Tibial nerve (tissue), 4 donors: Measurements from ENCODE around the gene GMCL1.

ENCODE experiments used
- EP300 ChIP-seq, 2 donors: sonication (generic); formaldehyde crosslinking; IDR thresholded peaks; one replicate each; pipeline ENCODE4 v1.6.1; 2017; ENCODE audit warnings: antibody characterized with exemption in 2 of 2, mild to moderate bottlenecking in 1 of 2
- POLR2A ChIP-seq, 2 donors: fragments of 450-650 bp; IDR thresholded peaks; one replicate each; pipeline ENCODE4 v1.6.1; 2017; ENCODE audit warnings: antibody characterized with exemption in 2 of 2, mild to moderate bottlenecking in 2 of 2, moderate library complexity in 2 of 2
- TF ChIP-seq, protein P1 (sequence below), 5 experiments: fragments of 200-600 bp in 3 of 5; fragments of 450-650 bp in 2 of 5; sonication (generic) in 3 of 5; IDR thresholded peaks; one replicate each; pipeline ENCODE4 v1.5.1; 2016 to 2019; ENCODE audit warnings: antibody characterized with exemption in 5 of 5, mild to moderate bottlenecking in 3 of 5, moderate library complexity in 2 of 5

DNA sequence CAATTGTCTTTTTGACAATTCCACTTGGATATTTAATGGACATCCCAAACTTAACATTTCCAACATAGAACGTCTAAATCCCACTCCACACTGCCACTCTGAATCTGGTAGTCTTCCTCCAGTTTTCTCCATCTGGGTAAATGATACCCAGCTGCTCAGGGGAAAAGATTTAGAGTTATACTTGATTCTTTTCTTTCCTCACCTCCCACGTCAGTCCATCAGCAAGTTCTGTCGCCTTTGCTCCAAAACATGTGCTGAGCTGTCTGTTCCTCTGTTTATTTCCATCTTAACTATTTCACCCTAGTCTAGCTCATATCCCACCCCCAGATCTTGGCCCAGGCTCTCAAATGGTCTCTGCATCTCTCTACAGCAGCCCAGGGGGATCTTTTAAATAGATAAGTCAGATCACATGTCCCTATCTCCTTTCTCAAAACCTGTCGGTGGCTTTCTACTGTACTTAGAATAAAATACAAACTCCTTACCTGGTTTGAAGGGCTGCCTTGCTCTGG, 43.4 kb upstream of the GMCL1 start:
- TF ChIP-seq, protein P1, sequence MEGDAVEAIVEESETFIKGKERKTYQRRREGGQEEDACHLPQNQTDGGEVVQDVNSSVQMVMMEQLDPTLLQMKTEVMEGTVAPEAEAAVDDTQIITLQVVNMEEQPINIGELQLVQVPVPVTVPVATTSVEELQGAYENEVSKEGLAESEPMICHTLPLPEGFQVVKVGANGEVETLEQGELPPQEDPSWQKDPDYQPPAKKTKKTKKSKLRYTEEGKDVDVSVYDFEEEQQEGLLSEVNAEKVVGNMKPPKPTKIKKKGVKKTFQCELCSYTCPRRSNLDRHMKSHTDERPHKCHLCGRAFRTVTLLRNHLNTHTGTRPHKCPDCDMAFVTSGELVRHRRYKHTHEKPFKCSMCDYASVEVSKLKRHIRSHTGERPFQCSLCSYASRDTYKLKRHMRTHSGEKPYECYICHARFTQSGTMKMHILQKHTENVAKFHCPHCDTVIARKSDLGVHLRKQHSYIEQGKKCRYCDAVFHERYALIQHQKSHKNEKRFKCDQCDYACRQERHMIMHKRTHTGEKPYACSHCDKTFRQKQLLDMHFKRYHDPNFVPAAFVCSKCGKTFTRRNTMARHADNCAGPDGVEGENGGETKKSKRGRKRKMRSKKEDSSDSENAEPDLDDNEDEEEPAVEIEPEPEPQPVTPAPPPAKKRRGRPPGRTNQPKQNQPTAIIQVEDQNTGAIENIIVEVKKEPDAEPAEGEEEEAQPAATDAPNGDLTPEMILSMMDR (IDR thresholded peaks at IDR 0.05): no peak
- TF ChIP-seq POLR2A (IDR thresholded peaks at IDR 0.05) (no peak), EP300 (IDR thresholded peaks at IDR 0.05) (no peak)
